TTC549 (cell line): ENCODE data around the gene VAMP7.
"Not testable (repeated sequence)": the region's sequence is repeated elsewhere in the genome, so short reads cannot be mapped to it uniquely, and the experiment has no call there.

Source experiments
- FAIRE-seq: peaks from 2 replicates; lab custom pipeline; 2012; peaks lifted over from hg19 to GRCh38; lab: Jason Lieb, UNC

Gene VAMP7

GRCh38 chrX:155907661-155908060, 26.5 kb downstream of the VAMP7 start:
- not testable (repeated sequence) for FAIRE-seq

GRCh38 chrX:155923200-155923599, 42.1 kb downstream of the VAMP7 start:
- no peak for FAIRE-seq

- FAIRE-seq: not testable (repeated sequence)
Observed at GRCh38 chrX:155930852-155931618, 49.9 kb downstream of the VAMP7 start.

- no peak for FAIRE-seq
Observed at GRCh38 chrX:155938132-155938531, 57.0 kb downstream of the VAMP7 start.

- no peak for FAIRE-seq
Observed at GRCh38 chrX:155949098-155949497, 68.0 kb downstream of the VAMP7 start.

- FAIRE-seq: no peak
Observed at GRCh38 chrX:155951237-155951789, 70.2 kb downstream of the VAMP7 start.

GRCh38 chrX:155953055-155953454, 71.9 kb downstream of the VAMP7 start:
- FAIRE-seq: no peak

- no peak for FAIRE-seq
Observed at GRCh38 chrX:155954793-155955192, 73.6 kb downstream of the VAMP7 start.

GRCh38 chrX:155956099-155956498, 75.0 kb downstream of the VAMP7 start:
- no peak for FAIRE-seq

GRCh38 chrX:155956649-155957048, 75.5 kb downstream of the VAMP7 start:
- no peak for FAIRE-seq

GRCh38 chrX:155957843-155958242, 76.7 kb downstream of the VAMP7 start:
- FAIRE-seq: no peak

- no peak for FAIRE-seq
Observed at GRCh38 chrX:155959018-155959587, 78.0 kb downstream of the VAMP7 start.

- no peak for FAIRE-seq
Observed at GRCh38 chrX:155962906-155963305, 81.8 kb downstream of the VAMP7 start.

- no peak for FAIRE-seq
Observed at GRCh38 chrX:155966876-155967275, 85.7 kb downstream of the VAMP7 start.

GRCh38 chrX:155967653-155968325, 86.6 kb downstream of the VAMP7 start:
- FAIRE-seq: no peak

GRCh38 chrX:155968326-155968661, 87.1 kb downstream of the VAMP7 start:
- FAIRE-seq: no peak

- no peak for FAIRE-seq
Observed at GRCh38 chrX:155968791-155969190, 87.6 kb downstream of the VAMP7 start.

- FAIRE-seq: not testable (repeated sequence)
Observed at GRCh38 chrX:155971658-155972057, 90.5 kb downstream of the VAMP7 start.

GRCh38 chrX:155972241-155972640, 91.1 kb downstream of the VAMP7 start:
- FAIRE-seq: not testable (repeated sequence)

- no peak for FAIRE-seq
Observed at GRCh38 chrX:155983326-155983725, 102.2 kb downstream of the VAMP7 start.

- no peak for FAIRE-seq
Observed at GRCh38 chrX:155985208-155985607, 104.1 kb downstream of the VAMP7 start.

GRCh38 chrX:155986995-155987394, 105.8 kb downstream of the VAMP7 start:
- not testable (repeated sequence) for FAIRE-seq

- no peak for FAIRE-seq
Observed at GRCh38 chrX:155988859-155989258, 107.7 kb downstream of the VAMP7 start.
